Measurements from ENCODE around the gene AGTRAP.
A peak's percentile ranks its signal among the peaks of the same experiment; 100 is the strongest.

AGTRAP gene

GRCh38 chr1:11706292-11706691 lies 29.6 kb upstream of the AGTRAP start:
- DNase-seq (ENCODE audit: low read depth in 2 of 2) = no peak

DNA sequence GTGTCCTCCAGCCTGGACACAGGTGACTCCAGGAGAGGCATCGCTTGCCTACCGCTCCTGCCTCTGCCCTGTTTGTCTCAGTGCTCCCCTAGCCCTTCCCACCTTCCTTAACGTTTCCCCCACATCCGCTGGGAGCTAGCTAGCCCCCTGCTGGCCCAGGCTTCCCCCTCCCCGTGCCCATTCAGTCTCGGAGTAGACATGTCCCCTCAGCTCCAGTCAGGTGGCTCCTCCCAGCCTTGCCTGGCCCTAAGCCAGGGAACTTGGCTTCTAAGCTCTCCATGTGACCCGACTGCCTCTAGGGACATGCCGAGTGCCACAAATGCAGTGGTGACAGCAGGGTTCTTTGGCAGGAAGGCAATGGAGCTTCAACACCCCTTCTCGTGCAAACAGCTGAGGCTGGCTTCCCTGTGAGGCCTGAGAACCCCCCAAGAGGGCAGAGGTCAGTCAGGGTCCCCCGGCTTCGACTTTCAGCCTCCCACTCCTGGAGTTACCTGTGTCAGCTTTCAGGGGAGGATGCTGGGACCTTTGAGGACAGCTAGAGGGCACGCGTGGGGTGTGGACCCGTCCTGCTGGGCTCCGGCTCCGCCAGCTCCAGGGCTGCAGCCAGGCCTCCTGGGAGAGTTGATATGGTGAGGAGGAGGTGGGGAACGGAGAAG lies 28.2 kb upstream of the AGTRAP start:
- DNase-seq (ENCODE audit: low read depth in 2 of 2) = no peak

GRCh38 chr1:11708554-11709350 lies 27.2 kb upstream of the AGTRAP start:
- no peak for DNase-seq (ENCODE audit: low read depth in 2 of 2)

- no peak for DNase-seq (ENCODE audit: low read depth in 2 of 2)
Observed at GRCh38 chr1:11711490-11711889, 24.4 kb upstream of the AGTRAP start.

GRCh38 chr1:11712285-11712684 lies 23.7 kb upstream of the AGTRAP start:
- DNase-seq (ENCODE audit: low read depth in 2 of 2) = no peak

- DNase-seq (ENCODE audit: low read depth in 2 of 2) = no peak
Observed at GRCh38 chr1:11713095-11713494, 22.8 kb upstream of the AGTRAP start.

GRCh38 chr1:11714831-11715575 lies 20.9 kb upstream of the AGTRAP start:
- DNase-seq (ENCODE audit: low read depth in 2 of 2) = no peak

GRCh38 chr1:11719313-11720032 lies 16.5 kb upstream of the AGTRAP start:
- peak; percentile 73 to 74 for DNase-seq (ENCODE audit: low read depth in 2 of 2)

DNA sequence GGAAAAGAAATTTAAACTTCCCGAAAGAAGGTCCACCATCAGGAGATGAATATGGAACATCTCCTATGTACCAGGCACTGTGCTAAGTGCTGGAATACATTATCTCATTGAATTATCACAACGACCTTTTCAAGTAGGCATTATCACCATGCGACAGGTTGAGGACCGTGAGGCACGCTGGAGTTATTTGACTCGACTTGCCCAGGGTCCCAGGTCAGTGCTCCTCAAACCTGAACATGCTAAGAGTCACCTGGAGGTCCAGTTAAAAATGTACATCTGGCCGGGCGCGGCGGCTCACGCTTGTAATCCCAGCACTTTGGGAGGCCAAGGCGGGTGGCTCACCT lies 15.9 kb upstream of the AGTRAP start:
- no peak for DNase-seq (ENCODE audit: low read depth in 2 of 2)

DNA sequence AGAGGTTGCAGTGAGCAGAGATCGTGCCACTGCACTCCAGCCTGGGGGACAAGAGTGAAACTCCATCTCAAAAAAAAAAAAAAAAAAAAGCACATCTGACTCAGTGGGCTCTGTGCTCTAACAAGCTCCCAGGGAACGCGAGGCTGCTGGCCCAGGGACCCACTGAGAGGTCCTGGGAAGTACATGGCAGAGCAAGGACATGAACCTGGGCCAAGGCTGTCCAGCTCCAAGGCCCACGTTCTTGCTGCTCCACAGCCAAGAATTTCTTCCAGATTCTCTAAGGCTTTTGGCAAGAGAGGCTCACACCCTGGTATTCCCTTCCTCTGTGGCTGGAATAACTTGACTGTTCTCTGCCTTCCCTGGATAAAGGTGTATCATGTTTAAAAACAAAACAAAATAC lies 15.4 kb upstream of the AGTRAP start:
- DNase-seq (ENCODE audit: low read depth in 2 of 2) = no peak

- DNase-seq (ENCODE audit: low read depth in 2 of 2) = no peak
Observed at GRCh38 chr1:11721311-11721710, 14.6 kb upstream of the AGTRAP start.

- DNase-seq (ENCODE audit: low read depth in 2 of 2) = no peak
Observed at GRCh38 chr1:11722538-11722937, 13.4 kb upstream of the AGTRAP start.

DNA sequence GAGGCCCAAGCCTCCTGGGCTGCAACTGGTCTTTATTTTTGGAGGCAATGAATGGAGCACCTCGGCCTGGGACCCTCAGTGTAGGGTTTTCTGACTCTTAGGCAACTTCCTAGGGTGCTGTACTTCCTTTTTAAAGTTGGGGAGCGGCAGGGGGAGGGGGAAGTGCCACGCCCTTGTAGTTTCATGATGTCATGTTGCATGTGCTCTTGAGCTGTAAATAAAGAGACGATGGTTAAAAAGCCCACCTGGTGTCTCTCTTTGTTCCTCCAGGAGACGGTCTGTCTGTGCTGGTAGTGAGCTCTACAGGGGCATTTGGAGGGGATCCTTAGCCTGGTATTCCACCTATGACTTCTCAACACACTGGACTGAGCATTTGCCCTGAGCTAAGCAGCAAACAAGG lies 10.3 kb upstream of the AGTRAP start:
- no peak for DNase-seq (ENCODE audit: low read depth in 2 of 2)

GRCh38 chr1:11727119-11727518 lies 8.8 kb upstream of the AGTRAP start:
- DNase-seq (ENCODE audit: low read depth in 2 of 2) = no peak

DNA sequence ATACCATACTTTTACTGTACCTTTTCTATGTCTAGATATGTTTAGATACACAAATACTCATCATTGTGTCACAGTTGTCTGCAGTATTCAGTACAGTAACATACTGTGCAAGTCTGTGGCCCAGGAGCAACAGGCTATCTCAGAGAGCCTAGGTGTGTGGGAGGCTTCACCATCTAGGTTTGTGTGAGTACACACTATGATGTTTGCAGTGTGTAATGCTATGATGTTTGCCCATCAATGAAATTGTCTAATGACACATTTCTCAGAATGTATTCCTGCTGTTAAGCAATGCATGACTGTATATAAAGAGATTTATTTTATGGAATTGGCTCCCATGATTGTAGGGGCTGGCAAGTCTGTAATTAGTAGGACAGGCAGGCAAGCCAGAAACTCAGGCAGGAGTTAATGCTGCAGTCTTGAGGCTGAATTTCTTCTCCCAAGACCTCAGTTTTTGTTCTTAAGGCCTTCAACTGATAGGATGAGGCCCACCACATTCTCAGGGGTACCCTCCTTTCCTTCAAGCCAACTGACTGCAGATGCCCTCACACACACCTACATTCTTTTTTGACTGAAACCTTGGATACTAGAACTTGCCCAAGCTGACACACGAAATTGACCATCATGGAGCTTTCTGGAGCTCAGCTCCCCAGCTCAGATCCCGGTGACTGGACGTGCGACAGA lies 7.7 kb upstream of the AGTRAP start:
- no peak for DNase-seq (ENCODE audit: low read depth in 2 of 2)

DNA sequence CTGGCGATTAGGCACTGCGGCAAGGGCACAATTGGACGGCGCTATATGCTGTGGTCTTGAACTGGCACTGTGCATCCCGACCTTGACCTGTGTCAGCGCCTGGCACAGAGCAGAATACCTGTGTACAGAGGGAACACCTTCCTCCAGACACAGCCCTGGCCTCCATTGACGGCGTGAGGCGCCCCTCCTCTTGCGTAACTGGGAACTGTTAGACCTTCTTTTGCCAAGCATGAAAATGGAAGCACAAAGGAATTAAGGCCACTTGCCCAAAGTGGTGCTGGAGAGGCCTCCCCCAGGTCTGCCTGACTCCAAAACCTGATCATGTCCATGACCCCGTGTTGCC lies 6.8 kb upstream of the AGTRAP start:
- no peak for DNase-seq (ENCODE audit: low read depth in 2 of 2)

- no peak for DNase-seq (ENCODE audit: low read depth in 2 of 2)
Observed at GRCh38 chr1:11729498-11730428, 6.2 kb upstream of the AGTRAP start.

DNA sequence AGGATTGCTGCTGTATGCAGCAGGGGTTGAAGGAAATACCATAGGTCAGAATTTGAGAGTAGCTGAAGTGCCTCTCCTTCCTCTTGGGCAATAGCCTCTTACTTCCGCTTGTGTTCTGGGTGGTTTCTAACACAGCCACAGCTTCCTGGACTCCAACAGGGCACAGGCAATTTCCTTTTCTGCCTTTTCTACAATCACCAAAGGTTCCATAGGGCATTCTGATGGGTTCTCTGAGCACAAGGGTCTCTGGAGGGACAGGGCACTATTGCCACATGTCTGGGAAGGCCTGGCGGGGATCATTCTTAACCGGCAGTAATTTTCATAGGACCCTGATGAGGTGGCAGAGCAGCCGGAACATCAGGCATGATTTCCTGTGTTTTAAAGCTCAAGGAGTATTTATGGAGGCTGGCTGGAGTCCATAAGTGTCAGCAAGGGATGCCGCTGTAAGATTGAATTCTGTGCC lies 5.5 kb upstream of the AGTRAP start:
- DNase-seq (ENCODE audit: low read depth in 2 of 2) = peak in 1 of 2 donors; percentile 32

GRCh38 chr1:11731691-11732283 lies 4.1 kb upstream of the AGTRAP start:
- DNase-seq (ENCODE audit: low read depth in 2 of 2) = no peak

DNA sequence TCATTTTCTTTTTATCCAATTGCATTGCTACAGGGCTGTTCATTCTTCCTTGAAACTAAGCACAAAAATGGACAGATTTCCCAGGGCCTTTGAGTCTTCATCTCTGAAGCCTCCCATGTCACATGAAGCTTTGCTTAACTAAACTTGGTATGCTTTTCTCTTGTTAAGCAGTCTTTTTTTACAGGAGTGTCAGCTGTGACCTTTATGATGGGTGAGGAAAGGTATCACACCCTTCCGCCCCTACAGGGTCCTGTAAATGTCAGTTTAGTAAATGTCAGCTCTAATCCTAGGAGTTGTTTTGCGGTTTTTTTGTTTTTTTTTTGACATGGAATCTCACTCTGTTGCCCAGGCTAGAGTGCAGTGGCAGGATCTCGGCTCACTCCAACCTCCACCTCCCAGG lies 2.6 kb upstream of the AGTRAP start:
- no peak for DNase-seq (ENCODE audit: low read depth in 2 of 2)
